Measurements from ENCODE around the gene NLRP3. TPM values are rescaled to one million over a fixed set of nuclear protein-coding genes. Genes with fewer than 3 reads are reported as not detected.

The NLRP3 gene
- total and polyA plus RNA-seq, 2 of the 13 experiments (the other 11 are each of a cell fraction or from before 2014, with no cell fraction given): not detected

- FAIRE-seq (no peak), ATAC-seq (no peak), DNase-seq (ENCODE audit: low spot score) (no peak)
- no peak for TF ChIP-seq CHD2 (IDR thresholded peaks at IDR 0.05; ENCODE audit: low read depth, low read length)
- TF ChIP-seq HNF1A (IDR thresholded peaks at IDR 0.05; ENCODE audit: low read depth): no peak
- no peak for TF ChIP-seq HNF1A (CRISPR knock-in tag; IDR thresholded peaks at IDR 0.05; ENCODE audit: borderline replicate concordance)
- no peak for TF ChIP-seq ZKSCAN1 (IDR thresholded peaks at IDR 0.05; ENCODE audit: low read length)
- TF ChIP-seq AHR (CRISPR knock-in tag; IDR thresholded peaks at IDR 0.05): no peak
- no peak for TF ChIP-seq EP300 (IDR thresholded peaks at IDR 0.05; ENCODE audit: low read depth in 2 of 2, low read length in 2 of 2)
- no peak for TF ChIP-seq EP300 (CRISPR knock-in tag; IDR thresholded peaks at IDR 0.05; ENCODE audit: borderline replicate concordance)
- no peak for TF ChIP-seq KAT2B (IDR thresholded peaks at IDR 0.05; ENCODE audit: borderline replicate concordance, low read depth, low read length)
- no peak for TF ChIP-seq RFX5 (IDR thresholded peaks at IDR 0.05; ENCODE audit: low read depth, low read length)
- TF ChIP-seq PAWR (CRISPR knock-in tag; IDR thresholded peaks at IDR 0.05; ENCODE audit: borderline replicate concordance): no peak
- TF ChIP-seq ZBTB21 (CRISPR knock-in tag; IDR thresholded peaks at IDR 0.05): no peak
- TF ChIP-seq ZNF530 (CRISPR knock-in tag; IDR thresholded peaks at IDR 0.05; ENCODE audit: low read depth): no peak
- TF ChIP-seq HCFC1 (IDR thresholded peaks at IDR 0.05; ENCODE audit: low read depth, low read length): no peak
- TF ChIP-seq JUNB (CRISPR knock-in tag; IDR thresholded peaks at IDR 0.05; ENCODE audit: borderline replicate concordance): no peak
- TF ChIP-seq SMAD3 (CRISPR knock-in tag; IDR thresholded peaks at IDR 0.05): no peak
- TF ChIP-seq ZNF724P (CRISPR knock-in tag; IDR thresholded peaks at IDR 0.05; ENCODE audit: borderline replicate concordance): no peak
- no peak for TF ChIP-seq CSRNP2 (CRISPR knock-in tag; conservative IDR thresholded peaks at IDR 0.05; ENCODE audit: low read depth)
- no peak for TF ChIP-seq ZNF605 (CRISPR knock-in tag; IDR thresholded peaks at IDR 0.05)
- TF ChIP-seq ZNF441 (CRISPR knock-in tag; IDR thresholded peaks at IDR 0.05; ENCODE audit: borderline replicate concordance): no peak
- TF ChIP-seq ARID2 (CRISPR knock-in tag; IDR thresholded peaks at IDR 0.05; ENCODE audit: borderline replicate concordance): no peak
- TF ChIP-seq MTA3 (CRISPR knock-in tag; IDR thresholded peaks at IDR 0.05): no peak
- TF ChIP-seq HNRNPLL (IDR thresholded peaks at IDR 0.05; ENCODE audit: low read depth, low read length, poor library complexity, severe bottlenecking): no peak
- Histone ChIP-seq H4K20me1 (ENCODE audit: insufficient read depth, low read length) (no peaks in the 10 kb centered on the region), H3K4me2 (ENCODE audit: low read depth, low read length) (no peak overlapping the region), H3K9me3 (ENCODE audit: low read length) (no peaks in the 10 kb centered on the region), H3K27me3 (ENCODE audit: control insufficient read depth in 1 of 2, insufficient read depth in 2 of 2, low read length in 2 of 2) (peaks cover 0 to 29% of the 10 kb centered on the region in 2 experiments; a peak in 2 of 5 replicates), H3K79me2 (ENCODE audit: insufficient read depth, low read length) (no peaks in the 10 kb centered on the region), H3K4me1 (ENCODE audit: insufficient read depth, low read length) (peaks cover 10% of the 10 kb centered on the region; the same call in 1 of the 2 replicates), H3K36me3 (replicated peaks in 1 of 2; ENCODE audit: control insufficient read depth in 1 of 2, insufficient read depth in 2 of 2, low read length in 2 of 2) (no peaks in the 10 kb centered on the region), H2AFZ (ENCODE audit: low read length) (no peak overlapping the region), H3K27ac (ENCODE audit: extremely low read length, insufficient read depth, low read length) (no peak overlapping the region), H3K9ac (ENCODE audit: insufficient read depth, low read depth, low read length) (no peak overlapping the region), H3K4me3 (replicated peaks in 1 of 3; ENCODE audit: insufficient read depth in 1 of 3, low read depth in 2 of 3, low read length in 3 of 3) (no peak overlapping the region)
- WGBS (ENCODE audit: low lambda C conversion rate): 37% methylated on average over 13 of the region's 13 CpGs
- in situ Hi-C loops (cut with HindIII; ENCODE audit: extremely low pct_ligation_motif_present, low pct_unique_long_range_greater_than_20kb) (no loop called here), intact Hi-C loops (cut with micrococcal nuclease; ENCODE audit: unreplicated experiment) (no loop called here)
- no TSS peak for BruUV-seq (replicated peaks)
- POLR2A ChIA-PET: no interaction called here
- CTCF ChIA-PET (ENCODE audit: low intra/inter-chr PET ratio, low total read pairs): no interaction called here
Observed at GRCh38 chr1:247411621-247412327, 4.2 kb upstream of the NLRP3 start.

All from HepG2 (cell line).